CD4-positive, alpha-beta T cell treated with Interleukin-6 for 4 hours (primary cell): ENCODE data around the gene CHL1.

Experiments
- DNase-seq: peaks from one replicate; pipeline ENCODE4 v3.0.0-alpha.2; 2020; ENCODE audit warnings: mixed read lengths

Gene CHL1

GRCh38 chr3:411226-411625, 214.7 kb downstream of the CHL1 start:
- DNase-seq = no peak

GRCh38 chr3:414063-414462, 217.5 kb downstream of the CHL1 start:
- DNase-seq = no peak

- no peak for DNase-seq
Observed at GRCh38 chr3:418239-418929, 221.8 kb downstream of the CHL1 start.

GRCh38 chr3:420584-420983, 224.0 kb downstream of the CHL1 start:
- DNase-seq = no peak

- DNase-seq = no peak
Observed at GRCh38 chr3:425079-425478, 228.5 kb downstream of the CHL1 start.

- no peak for DNase-seq
Observed at GRCh38 chr3:426072-426471, 229.5 kb downstream of the CHL1 start.

GRCh38 chr3:427128-427527, 230.6 kb downstream of the CHL1 start:
- no peak for DNase-seq

GRCh38 chr3:430186-430585, 233.6 kb downstream of the CHL1 start:
- DNase-seq = no peak

- DNase-seq = no peak
Observed at GRCh38 chr3:435161-435560, 238.6 kb downstream of the CHL1 start.

GRCh38 chr3:436053-436452, 239.5 kb downstream of the CHL1 start:
- no peak for DNase-seq

GRCh38 chr3:440826-441225, 244.3 kb downstream of the CHL1 start:
- DNase-seq = no peak

GRCh38 chr3:445960-446359, 249.4 kb downstream of the CHL1 start:
- no peak for DNase-seq

GRCh38 chr3:447671-448070, 251.1 kb downstream of the CHL1 start:
- no peak for DNase-seq

GRCh38 chr3:449711-450110, 253.1 kb downstream of the CHL1 start:
- no peak for DNase-seq

GRCh38 chr3:452221-452620, 255.7 kb downstream of the CHL1 start:
- no peak for DNase-seq

- DNase-seq = no peak
Observed at GRCh38 chr3:453106-453505, 256.5 kb downstream of the CHL1 start.

GRCh38 chr3:454986-455385, 258.4 kb downstream of the CHL1 start:
- DNase-seq = no peak

GRCh38 chr3:458124-458523, 261.6 kb downstream of the CHL1 start:
- no peak for DNase-seq

- DNase-seq = no peak
Observed at GRCh38 chr3:458653-459310, 262.2 kb downstream of the CHL1 start.
